Ishikawa (cell line): ENCODE data around the gene TPCN1.

Source experiments
- CEBPB ChIP-seq: IDR thresholded peaks from 2 replicates; pipeline ENCODE4 v1.6.1; 2012
- CREB1 ChIP-seq: IDR thresholded peaks from 2 replicates; pipeline ENCODE4 v1.6.1; 2012; ENCODE audit warnings: low read depth
- EGR1 ChIP-seq: IDR thresholded peaks from 2 replicates; pipeline ENCODE4 v1.6.1; 2012
- EP300 ChIP-seq: IDR thresholded peaks from 2 replicates; pipeline ENCODE4 v1.6.1; 2012; ENCODE audit warnings: borderline replicate concordance
- FOXM1 ChIP-seq: IDR thresholded peaks from 2 replicates; pipeline ENCODE4 v1.6.1; 2012; ENCODE audit warnings: low read depth, borderline replicate concordance
- NFIC ChIP-seq: IDR thresholded peaks from 2 replicates; pipeline ENCODE4 v1.6.1; 2012
- RAD21 ChIP-seq: IDR thresholded peaks from 2 replicates; pipeline ENCODE4 v1.6.1; 2012; ENCODE audit warnings: low read depth
- TAF1 ChIP-seq: IDR thresholded peaks from 2 replicates; pipeline ENCODE4 v1.6.1; 2012; ENCODE audit warnings: low read depth, mild to moderate bottlenecking
- TCF12 ChIP-seq: IDR thresholded peaks from 2 replicates; pipeline ENCODE4 v1.6.1; 2012; ENCODE audit warnings: low read depth
- TEAD4 ChIP-seq: IDR thresholded peaks from 2 replicates; pipeline ENCODE4 v1.6.1; 2012
- ZBTB7A ChIP-seq: IDR thresholded peaks from 2 replicates; pipeline ENCODE4 v1.6.1; 2012; ENCODE audit warnings: low read depth
- TF ChIP-seq, protein P1 (sequence below): IDR thresholded peaks from 2 replicates; pipeline ENCODE4 v1.6.1; 2012; ENCODE audit warnings: low read depth, mild to moderate bottlenecking
- TF ChIP-seq, protein P2 (sequence below): IDR thresholded peaks from 2 replicates; pipeline ENCODE4 v1.6.1; 2012
- TF ChIP-seq, protein P3 (sequence below): IDR thresholded peaks from 2 replicates; pipeline ENCODE4 v1.6.1; 2012

DNA sequence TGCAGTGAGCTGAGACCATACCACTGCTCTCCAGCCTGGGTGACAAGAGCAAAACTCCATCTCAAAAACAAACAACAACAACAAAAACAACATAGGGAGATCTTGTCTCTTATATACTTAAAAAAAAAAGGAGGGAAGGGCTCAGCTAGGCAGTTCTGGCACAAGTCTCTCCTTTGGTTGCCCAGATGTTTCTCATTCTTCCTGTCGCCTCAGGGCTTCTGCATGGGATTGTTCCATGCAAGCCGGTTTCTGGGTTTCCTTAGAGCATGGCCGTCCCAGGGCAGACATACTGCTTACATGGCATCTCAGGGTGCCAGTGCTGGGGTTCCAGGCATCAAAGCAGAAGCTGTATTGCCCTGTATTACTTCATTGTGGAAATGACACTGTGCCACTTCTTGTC is 118.8 kb downstream of the TPCN1 start:
- TF ChIP-seq TCF12 = no peak
- TF ChIP-seq NFIC = no peak
- no peak for TF ChIP-seq RAD21
- TF ChIP-seq, protein P1, sequence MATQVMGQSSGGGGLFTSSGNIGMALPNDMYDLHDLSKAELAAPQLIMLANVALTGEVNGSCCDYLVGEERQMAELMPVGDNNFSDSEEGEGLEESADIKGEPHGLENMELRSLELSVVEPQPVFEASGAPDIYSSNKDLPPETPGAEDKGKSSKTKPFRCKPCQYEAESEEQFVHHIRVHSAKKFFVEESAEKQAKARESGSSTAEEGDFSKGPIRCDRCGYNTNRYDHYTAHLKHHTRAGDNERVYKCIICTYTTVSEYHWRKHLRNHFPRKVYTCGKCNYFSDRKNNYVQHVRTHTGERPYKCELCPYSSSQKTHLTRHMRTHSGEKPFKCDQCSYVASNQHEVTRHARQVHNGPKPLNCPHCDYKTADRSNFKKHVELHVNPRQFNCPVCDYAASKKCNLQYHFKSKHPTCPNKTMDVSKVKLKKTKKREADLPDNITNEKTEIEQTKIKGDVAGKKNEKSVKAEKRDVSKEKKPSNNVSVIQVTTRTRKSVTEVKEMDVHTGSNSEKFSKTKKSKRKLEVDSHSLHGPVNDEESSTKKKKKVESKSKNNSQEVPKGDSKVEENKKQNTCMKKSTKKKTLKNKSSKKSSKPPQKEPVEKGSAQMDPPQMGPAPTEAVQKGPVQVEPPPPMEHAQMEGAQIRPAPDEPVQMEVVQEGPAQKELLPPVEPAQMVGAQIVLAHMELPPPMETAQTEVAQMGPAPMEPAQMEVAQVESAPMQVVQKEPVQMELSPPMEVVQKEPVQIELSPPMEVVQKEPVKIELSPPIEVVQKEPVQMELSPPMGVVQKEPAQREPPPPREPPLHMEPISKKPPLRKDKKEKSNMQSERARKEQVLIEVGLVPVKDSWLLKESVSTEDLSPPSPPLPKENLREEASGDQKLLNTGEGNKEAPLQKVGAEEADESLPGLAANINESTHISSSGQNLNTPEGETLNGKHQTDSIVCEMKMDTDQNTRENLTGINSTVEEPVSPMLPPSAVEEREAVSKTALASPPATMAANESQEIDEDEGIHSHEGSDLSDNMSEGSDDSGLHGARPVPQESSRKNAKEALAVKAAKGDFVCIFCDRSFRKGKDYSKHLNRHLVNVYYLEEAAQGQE = no peak
- TF ChIP-seq EP300 = no peak
- TF ChIP-seq, protein P2, sequence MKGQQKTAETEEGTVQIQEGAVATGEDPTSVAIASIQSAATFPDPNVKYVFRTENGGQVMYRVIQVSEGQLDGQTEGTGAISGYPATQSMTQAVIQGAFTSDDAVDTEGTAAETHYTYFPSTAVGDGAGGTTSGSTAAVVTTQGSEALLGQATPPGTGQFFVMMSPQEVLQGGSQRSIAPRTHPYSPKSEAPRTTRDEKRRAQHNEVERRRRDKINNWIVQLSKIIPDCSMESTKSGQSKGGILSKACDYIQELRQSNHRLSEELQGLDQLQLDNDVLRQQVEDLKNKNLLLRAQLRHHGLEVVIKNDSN = no peak
- TF ChIP-seq CREB1 = no peak
- TF ChIP-seq TAF1 = no peak
- no peak for TF ChIP-seq FOXM1
- no peak for TF ChIP-seq ZBTB7A
- no peak for TF ChIP-seq TEAD4
- TF ChIP-seq, protein P3, sequence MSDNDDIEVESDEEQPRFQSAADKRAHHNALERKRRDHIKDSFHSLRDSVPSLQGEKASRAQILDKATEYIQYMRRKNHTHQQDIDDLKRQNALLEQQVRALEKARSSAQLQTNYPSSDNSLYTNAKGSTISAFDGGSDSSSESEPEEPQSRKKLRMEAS = no peak
- no peak for TF ChIP-seq CEBPB
- no peak for TF ChIP-seq EGR1
